Iris pigment epithelial cell (primary cell): ENCODE results near the gene LRMDA.

ENCODE experiments used
- DNase-seq: peaks from one replicate; pipeline ENCODE4 v3.0.0-alpha.2; 2011; ENCODE audit warnings: low read depth

The LRMDA gene

GRCh38 chr10:75925999-75926398 is 494.6 kb downstream of the LRMDA start:
- DNase-seq, result no peak

- DNase-seq, result no peak
Measured at GRCh38 chr10:75926763-75927162, 495.3 kb downstream of the LRMDA start.

GRCh38 chr10:75928231-75928630 is 496.8 kb downstream of the LRMDA start:
- DNase-seq, result no peak

- no peak for DNase-seq
Measured at GRCh38 chr10:75929630-75930161, 498.3 kb downstream of the LRMDA start.

GRCh38 chr10:75932921-75933320 is 501.5 kb downstream of the LRMDA start:
- DNase-seq, result no peak

DNA sequence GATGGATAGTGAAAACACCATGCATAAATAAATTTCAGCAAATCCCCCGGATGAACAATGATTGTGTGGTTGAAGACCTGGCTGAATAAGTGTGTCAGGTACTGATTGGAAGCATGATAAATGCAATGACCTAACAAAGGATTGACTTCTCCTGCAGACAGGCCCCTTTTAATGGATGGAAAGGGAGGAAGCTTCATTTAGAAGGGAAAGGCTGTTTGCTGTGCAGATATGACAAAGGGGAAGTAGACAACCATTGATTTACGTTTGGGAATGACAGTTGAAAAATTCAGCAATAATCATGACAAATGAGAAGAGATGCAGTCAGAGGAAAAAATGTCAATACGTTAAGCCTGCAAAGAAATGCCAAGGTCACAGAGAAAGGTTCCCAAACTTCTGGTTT is 503.8 kb downstream of the LRMDA start:
- DNase-seq, result no peak

DNA sequence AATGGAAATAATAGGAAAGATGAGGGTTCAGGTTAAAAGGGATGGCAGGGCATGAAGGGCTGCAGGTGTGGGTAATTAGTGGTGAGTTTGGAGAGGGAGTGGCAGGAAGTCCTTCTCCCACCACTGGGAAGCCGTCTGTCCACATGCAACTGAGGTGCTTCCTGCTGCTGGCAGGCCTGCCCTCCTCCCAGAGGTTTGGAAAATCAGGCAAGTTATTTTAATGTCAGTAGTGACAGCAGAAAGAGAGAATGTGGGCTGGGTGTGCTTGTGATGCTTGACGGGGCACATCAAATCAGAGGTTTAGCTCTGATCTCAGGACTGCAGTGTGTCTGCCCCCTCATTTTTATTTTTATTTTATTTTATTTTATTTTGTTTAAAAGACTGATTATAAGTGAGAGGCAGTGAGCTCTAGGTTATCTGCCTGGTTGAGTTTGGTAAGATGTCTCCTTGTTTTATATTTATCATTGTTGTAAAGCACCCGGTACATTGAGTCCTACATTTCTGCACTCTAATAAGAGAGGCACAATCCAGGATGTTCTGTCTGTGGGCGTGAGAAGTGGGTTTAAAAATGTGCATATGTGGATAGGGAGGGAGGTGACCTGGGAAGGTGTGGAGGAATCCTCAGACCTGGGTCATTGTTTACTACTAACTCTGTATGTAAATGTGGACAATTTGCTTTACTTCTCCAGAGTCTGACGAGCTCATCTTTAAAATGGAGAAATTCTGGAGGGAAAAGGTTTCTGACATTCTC is 504.4 kb downstream of the LRMDA start:
- no peak for DNase-seq

DNA sequence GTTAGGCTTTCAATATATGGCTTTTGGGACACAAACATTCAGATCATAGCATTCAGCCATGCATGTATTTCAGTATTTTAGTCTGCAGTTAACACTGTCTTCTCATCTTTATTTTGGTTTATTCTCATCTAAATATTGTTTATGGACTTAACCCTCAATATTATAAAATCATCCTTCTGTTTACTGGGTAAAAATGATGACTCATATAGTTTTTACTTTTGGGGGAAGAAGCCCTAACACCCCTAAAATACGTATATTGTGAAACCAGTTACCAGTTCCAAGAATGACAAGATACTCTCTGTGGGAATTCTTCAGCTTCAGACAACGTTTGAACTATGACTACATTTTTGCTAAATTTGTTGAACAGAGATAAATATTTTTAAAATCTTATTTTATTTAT is 505.4 kb downstream of the LRMDA start:
- DNase-seq, result no peak

DNA sequence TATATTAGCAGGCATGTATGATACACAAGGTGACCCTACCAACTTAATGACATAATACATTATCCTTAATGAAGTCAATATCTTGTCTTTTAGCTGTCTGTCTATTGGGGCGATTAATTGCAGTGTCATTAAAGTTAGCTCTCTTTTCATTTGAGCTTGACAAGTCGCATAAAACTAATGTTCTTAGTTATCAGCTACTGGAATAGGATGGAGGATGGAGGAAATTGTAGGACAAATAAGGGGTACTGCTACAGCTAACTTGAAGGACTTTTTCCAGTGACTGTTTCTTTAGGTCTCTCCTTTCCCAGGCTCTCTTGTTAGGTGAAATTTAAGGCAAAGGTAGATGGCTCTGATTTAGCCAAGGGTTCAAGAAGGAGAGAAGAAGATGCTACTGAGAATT is 506.4 kb downstream of the LRMDA start:
- DNase-seq, result no peak

DNA sequence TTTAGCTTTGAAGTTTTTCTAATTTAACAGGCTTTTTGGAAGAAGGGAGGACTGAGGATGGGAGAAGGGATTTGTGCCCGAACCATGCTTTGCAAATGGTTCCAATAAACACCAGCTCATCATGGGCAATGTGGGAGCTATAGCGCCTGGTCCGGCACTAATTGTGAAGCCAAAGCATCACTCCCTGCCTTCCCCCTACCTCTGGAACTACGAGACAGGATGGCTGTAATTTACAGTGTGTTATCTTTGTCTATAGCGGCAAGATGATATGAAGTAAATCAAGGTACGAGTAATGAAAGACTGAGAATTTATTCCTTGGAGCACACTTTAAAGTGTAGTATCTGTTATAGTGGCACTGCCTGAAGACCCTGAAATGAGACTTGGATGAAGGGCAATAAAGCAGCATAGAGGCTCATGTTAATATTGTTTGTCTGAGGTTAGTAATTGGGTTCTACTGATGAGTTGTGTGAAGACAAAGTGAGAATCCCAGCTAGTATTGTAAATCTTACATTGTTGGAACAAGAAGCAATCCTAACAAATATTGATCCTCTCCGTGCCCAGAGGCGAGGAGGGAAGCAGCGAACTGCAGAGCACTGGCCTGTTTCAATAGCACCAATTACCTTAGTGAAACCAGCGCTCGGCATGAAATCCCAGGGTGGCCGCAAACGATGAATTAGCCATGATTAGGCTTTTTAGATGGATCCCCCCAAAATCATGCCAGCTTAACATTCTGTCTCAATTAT is 507.1 kb downstream of the LRMDA start:
- DNase-seq, result no peak

DNA sequence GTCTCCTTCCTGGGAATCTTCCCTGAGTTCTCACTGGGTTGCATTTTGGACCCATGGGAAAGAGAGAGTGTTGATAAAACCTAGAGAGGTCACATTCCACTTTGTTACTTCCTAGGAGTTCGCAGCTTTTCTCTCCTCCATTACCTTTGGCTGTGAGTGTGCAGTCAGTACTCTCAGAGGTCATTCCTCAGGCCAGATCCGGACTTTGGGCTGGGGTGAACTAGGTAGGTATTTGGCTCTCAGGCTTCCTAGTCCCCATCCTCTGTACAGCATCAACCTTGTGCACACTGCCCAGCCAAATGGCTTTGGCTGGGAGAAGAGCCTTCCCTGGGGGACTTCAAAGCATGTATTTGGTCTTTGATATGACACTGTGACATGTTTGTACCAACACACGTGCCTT is 508.1 kb downstream of the LRMDA start:
- DNase-seq, result no peak

GRCh38 chr10:75940742-75941141 is 509.3 kb downstream of the LRMDA start:
- no peak for DNase-seq

GRCh38 chr10:75941223-75941801 is 509.9 kb downstream of the LRMDA start:
- no peak for DNase-seq

DNA sequence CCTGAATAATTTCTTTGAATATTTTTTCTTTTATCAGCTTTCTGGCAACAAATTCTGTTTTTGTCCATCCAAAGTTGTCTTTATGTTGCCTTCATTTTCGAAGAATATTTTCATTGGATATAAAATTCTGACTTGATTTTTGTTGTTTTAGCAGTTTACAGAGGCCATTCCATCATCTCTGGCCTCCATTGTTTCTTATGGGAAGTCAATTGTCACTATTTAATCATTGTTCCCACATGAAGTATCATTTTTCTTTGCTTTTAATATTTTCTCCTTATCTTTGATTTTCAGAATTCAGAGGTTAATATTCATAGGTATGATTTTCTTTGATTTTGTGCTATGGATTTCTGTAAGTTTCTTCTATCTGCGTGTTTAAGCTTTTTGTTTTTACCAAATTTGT is 512.6 kb downstream of the LRMDA start:
- no peak for DNase-seq

- DNase-seq, result no peak
Measured at GRCh38 chr10:75948583-75948982, 517.2 kb downstream of the LRMDA start.

- DNase-seq, result no peak
Measured at GRCh38 chr10:75950307-75950706, 518.9 kb downstream of the LRMDA start.

DNA sequence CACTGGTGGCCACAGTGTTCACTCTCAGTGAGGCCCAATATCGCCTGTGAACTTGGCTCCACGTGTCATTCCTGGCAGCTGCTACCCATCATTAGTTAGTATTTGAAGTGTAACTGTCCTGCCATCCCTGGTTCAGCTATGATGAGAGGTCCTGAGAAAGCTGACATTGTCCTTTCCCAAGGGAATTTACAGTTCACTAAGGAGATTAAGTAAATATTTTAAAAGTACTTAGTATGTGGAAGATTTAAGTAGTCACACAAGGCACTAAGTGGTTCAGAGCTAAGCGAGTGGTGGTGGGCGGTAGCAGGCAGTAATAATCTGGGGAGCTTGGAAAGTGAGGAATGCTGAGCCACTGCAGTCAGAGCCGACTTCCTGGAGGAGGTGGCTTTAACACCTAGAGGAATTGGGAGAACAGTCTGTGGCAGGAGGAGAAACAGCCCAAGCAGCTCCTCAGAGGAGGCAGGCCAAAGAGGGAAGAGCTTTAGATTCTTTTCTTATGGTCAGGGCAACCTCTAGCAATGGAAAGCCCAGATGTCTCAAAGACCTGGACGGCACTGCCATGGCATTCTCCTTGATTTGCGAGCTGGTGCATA is 519.7 kb downstream of the LRMDA start:
- DNase-seq, result no peak

DNA sequence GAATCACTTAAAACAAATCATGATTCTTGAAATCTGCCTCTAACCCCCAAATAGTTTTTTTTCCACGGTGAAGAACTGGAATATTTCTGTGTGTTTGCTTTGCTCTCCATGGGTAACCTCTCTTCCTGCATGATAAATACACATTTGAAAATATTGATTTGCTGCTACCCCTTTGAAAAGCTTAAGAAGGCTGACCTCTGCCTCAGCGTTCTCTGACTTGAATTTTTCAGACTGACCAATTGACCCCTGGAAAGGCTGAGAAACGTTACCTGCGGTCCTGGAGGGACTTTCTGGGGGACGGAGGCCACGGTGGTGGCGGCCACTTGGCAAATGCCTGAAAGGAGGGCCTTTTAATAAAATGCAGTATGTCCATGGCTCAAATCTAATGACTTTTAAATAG is 520.2 kb downstream of the LRMDA start:
- DNase-seq, result no peak

DNA sequence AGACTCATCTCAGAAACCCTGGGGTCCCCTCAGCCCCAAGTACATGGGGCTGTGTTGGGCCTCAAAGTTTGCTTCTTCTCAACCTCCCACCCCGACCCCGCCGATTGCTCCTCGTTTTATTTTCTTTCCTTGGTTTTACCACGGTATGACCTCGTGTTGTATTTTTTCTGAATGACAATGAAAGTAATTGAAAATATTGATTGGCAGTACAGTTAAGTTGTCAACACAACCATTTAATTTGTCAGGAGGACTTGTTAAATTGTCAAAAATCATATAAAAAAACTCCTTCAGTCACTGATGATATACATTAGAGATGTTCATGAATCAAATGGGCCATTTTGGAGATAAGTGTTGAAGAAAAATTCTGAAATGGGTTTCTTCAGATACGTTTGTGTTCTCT is 520.7 kb downstream of the LRMDA start:
- DNase-seq, result no peak

DNA sequence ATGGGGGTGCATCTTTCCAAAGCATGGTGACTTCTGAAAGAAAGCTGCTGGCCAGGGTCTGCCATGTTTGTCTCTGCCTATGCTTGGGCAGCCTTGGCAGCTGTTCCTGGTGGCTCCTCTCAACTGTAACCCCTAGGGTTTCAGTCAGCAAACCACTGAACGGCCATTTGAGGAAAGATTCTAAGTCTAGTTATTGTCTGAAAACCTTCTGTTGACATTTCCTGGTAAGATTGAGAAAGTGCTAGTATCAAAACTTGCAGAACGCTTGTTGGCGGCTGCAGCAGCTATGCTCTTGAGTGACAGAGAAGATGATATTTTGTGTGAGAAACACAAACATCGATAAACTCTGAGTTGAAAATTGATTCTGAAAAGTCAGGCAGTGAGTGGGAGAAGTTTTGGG is 523.1 kb downstream of the LRMDA start:
- no peak for DNase-seq

DNA sequence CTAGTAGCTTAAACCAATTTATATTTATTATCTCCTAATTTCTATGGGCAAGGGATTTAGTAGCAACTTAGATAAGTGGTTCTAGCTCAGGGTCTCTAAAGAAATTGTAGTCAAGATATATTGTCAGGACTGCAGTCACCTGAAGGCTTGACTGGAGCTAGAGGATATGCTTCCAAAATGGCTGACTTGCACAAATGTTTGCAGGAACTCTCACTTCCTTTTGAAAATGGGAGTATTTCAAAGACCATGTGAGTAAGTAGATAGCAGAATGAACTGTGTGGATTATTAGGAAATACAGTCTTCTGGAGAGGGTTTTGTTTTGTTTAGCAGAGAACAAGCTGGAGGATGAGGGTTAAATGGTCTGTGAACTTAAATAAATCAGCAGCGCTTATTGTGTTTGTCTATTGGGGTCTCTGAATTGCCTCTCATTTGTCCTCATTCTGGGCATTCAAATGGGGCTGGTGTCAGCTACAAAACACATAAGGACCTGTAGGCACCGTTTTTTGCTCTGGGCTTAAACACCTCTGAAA is 524.6 kb downstream of the LRMDA start:
- no peak for DNase-seq

DNA sequence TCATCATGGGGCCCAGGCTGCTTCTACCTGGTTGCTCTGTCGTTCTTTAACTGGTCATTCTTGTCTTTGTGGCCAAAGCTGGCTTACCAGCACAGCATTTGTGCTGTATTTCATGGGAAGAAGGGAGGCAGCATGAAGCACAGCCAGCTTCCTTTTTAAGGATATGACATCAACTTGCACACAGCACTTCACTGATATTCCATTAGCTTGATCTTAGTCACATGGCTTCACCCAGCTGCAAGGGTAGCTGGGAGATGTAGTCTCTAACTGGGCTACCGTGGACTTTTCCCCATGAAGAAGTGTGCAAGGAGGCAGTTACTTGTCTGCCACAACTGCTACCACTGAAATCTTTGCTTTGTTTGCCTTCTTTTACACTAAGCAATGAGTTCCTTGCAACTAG is 525.2 kb downstream of the LRMDA start:
- DNase-seq, result peak; percentile 5
